ENCODE measurements around the gene EIF5AL1. TPM values are rescaled to one million over a fixed set of nuclear protein-coding genes. Genes with fewer than 3 reads are reported as not detected.
"Not testable (repeated sequence)": the region's sequence is repeated elsewhere in the genome, so short reads cannot be mapped to it uniquely, and the experiment has no call there.

EIF5AL1 gene
- total RNA-seq, 4 donors from 2014 or later = 0.24 to 0.33 TPM; not detected in 2

DNA sequence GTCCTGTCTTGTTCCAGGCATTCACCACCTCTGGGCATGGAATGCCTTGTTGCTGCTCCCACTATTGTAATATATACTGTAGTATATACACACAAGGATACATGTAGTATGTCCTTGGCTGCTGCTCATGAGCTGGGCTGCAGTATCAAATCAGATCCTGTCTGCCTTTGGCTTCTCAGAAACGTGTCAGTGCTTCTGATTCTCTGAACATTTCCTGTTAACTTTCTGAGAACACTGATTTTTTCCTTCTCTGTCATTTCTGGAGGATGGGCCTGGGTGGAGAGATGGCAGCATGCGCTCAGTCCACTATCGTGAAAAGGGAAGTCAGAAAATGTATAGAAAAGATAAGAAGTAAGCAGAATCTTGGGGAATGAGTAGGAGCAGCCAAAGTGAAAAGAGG lies 35.6 kb downstream of the EIF5AL1 start:
- Histone ChIP-seq H3K4me3 (replicated peaks in 1 of 3) (no peak overlapping the region), H3K27ac (no peak overlapping the region), H3K27me3 (no peaks in the 10 kb centered on the region), H3K9me3 (no peaks in the 10 kb centered on the region), H3K4me1 (peaks cover 0 to 7% of the 10 kb centered on the region in 2 donors), H3K36me3 (no peaks in the 10 kb centered on the region)
- no peak for TF ChIP-seq POLR2A (IDR thresholded peaks at IDR 0.05)
- TF ChIP-seq, protein P1, sequence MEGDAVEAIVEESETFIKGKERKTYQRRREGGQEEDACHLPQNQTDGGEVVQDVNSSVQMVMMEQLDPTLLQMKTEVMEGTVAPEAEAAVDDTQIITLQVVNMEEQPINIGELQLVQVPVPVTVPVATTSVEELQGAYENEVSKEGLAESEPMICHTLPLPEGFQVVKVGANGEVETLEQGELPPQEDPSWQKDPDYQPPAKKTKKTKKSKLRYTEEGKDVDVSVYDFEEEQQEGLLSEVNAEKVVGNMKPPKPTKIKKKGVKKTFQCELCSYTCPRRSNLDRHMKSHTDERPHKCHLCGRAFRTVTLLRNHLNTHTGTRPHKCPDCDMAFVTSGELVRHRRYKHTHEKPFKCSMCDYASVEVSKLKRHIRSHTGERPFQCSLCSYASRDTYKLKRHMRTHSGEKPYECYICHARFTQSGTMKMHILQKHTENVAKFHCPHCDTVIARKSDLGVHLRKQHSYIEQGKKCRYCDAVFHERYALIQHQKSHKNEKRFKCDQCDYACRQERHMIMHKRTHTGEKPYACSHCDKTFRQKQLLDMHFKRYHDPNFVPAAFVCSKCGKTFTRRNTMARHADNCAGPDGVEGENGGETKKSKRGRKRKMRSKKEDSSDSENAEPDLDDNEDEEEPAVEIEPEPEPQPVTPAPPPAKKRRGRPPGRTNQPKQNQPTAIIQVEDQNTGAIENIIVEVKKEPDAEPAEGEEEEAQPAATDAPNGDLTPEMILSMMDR (IDR thresholded peaks at IDR 0.05) = no peak
- intact Hi-C loops (cut with DNase I) = no loop called here
- WGBS, 2 donors = 71 to 74% methylated on average over 3 of the region's 3 CpGs
- DNase-seq = no peak

DNA sequence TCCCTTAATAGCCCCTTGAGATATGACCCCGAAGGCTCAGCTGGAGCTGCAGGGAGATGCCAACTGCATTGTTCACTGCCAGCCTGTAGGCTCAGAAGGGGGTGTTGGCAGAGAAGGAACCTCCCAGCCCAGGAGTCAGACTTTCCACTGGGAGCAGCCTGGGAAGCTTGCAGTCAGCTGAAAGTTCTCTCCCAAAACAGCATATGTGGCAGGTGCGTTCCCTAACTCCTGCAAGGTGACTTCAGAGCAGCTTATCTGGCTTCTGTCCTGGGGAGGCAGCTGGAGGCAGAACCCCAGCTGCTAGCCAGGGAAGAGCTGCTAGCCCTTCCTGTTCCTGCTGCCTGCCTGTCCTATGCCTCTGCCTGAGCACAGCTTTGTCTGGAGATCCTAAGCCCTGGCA lies 39.8 kb downstream of the EIF5AL1 start:
- Histone ChIP-seq H3K4me3 (replicated peaks in 1 of 3) (no peak overlapping the region), H3K36me3 (no peaks in the 10 kb centered on the region), H3K27ac (no peak overlapping the region), H3K27me3 (no peaks in the 10 kb centered on the region), H3K9me3 (no peaks in the 10 kb centered on the region), H3K4me1 (peaks cover 0 to 7% of the 10 kb centered on the region in 2 donors)
- WGBS, 2 donors = 88% methylated on average over 2 of the region's 2 CpGs
- intact Hi-C loops (cut with DNase I) = no loop called here
- DNase-seq = no peak
- TF ChIP-seq, protein P1 (IDR thresholded peaks at IDR 0.05) = no peak
- no peak for TF ChIP-seq POLR2A (IDR thresholded peaks at IDR 0.05)

DNA sequence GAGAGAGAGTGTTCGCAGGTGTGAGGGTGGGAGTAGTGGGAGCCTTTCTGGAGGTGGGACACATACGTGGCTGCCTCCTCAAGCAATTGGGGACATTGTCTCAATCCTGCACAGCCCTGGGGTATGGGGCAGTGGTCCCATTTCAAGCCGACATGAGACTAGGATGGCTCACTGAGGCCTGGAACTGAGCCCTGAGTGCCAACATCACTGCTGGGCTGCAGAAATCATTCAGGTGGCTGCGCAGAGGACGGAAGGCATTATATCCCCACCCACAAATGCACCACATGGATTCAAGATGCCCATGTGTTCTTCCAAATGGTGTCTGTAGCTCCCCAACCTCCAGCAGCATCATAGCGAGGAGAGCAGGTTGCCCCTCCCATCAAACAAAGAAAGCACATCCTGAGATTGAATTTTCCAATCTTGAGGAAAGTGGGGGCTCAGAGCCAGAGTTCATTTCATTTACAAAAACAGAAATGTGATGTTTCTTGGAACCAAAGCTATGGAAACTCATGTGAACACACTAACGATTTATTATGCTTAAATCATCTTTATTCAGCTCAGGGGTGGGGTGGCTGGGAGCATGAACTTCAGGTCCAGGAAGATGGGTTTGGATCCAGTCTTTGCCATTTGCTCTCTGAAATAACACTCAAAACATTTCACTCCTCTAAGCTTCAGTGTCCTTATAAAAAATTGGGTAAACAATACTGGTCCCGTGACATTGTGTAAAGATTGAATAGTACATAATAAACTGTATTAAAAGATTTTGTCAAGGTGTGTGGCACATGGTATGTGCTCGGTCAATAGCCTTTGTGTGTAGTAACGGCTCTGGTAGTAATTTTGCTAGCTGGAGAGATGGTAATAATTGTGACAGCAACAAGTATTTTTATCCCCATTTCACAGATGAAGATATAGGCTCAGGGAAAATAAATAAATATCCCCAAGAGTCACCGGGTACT lies 43.3 kb downstream of the EIF5AL1 start:
- intact Hi-C loops (cut with DNase I) = no loop called here
- 84 to 87% methylated on average over 11 of the region's 11 CpGs for WGBS, 2 donors
- Histone ChIP-seq H3K36me3 (no peaks in the 10 kb centered on the region), H3K27me3 (no peaks in the 10 kb centered on the region), H3K4me1 (peaks cover 0 to 3% of the 10 kb centered on the region in 2 donors), H3K9me3 (no peaks in the 10 kb centered on the region), H3K27ac (no peak overlapping the region), H3K4me3 (replicated peaks in 1 of 3) (no peak overlapping the region)
- DNase-seq = no peak
- TF ChIP-seq, protein P1 (IDR thresholded peaks at IDR 0.05) = no peak
- no peak for TF ChIP-seq POLR2A (IDR thresholded peaks at IDR 0.05)

DNA sequence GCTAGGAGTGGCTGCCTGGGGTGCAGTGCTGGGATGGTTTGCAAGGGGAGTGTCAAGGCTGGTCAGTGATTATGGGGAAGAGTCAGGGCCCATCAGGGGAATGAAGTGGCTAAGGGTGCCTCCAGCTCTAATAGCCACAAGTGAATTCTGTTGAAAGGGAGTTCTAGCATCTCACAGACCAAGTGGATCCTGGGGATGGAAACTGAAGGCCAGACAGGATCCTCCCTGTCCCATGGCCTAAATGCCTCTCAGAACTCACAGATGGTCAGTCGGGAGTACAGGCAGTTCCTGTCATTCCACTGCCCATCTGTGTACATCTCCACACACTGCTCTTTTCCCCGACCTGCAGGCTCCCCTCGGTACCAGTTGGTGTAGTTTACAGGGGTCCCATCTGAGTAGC lies 44.6 kb downstream of the EIF5AL1 start:
- H3K4me1 ChIP-seq; H3K36me3 ChIP-seq; H3K27me3 ChIP-seq; H3K4me3 ChIP-seq (replicated peaks in 1 of 3); DNase-seq; H3K27ac ChIP-seq; intact Hi-C loops (cut with DNase I); H3K9me3 ChIP-seq: not testable (repeated sequence)
- 80 to 100% methylated on average over 1 to 2 of the region's 3 CpGs for WGBS, 2 donors

DNA sequence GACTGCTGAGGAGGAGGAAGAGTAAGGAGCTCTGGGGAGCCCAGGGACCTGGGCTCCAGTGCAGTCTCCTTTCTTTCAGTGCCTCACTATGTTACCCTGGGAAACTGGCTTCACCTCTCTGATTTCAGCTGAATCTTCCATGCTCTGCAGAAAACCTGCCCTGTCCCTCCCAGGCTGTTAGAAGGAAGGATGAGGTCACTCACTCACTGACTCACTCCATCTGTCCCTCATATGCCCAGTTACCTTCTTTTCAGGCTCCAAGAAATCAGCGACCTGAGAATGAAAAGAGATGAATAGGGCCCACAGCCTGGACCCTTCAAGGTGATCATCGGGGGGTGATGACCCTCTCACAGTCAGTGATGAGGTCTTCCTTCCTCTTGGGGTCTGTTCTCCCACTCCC lies 47.4 kb downstream of the EIF5AL1 start:
- H3K36me3 ChIP-seq = no peaks in the 10 kb centered on the region
- WGBS, 2 donors = 89 to 91% methylated on average over 2 of the region's 2 CpGs
- H3K9me3 ChIP-seq = no peaks in the 10 kb centered on the region
- H3K4me1 ChIP-seq = no peaks in the 10 kb centered on the region
- no peak overlapping the region for H3K4me3 ChIP-seq (replicated peaks in 1 of 3)
- TF ChIP-seq POLR2A (IDR thresholded peaks at IDR 0.05) = no peak
- TF ChIP-seq, protein P1 (IDR thresholded peaks at IDR 0.05) = no peak
- intact Hi-C loops (cut with DNase I) = no loop called here
- H3K27ac ChIP-seq = no peak overlapping the region
- no peaks in the 10 kb centered on the region for H3K27me3 ChIP-seq
- no peak for DNase-seq
